Transverse colon (tissue), 4 donors: Measurements from ENCODE around the gene TNRC18. TPM values are rescaled to one million over a fixed set of nuclear protein-coding genes. Genes with fewer than 3 reads are reported as not detected.

Source experiments
- DNase-seq: peaks from one replicate; pipeline ENCODE4 v3.0.0-alpha.2; 2019
- H3K27ac ChIP-seq, 4 donors: fragments of 200-600 bp; sonication (generic); 2 replicates each; pipeline ENCODE4 v1.5.1; 2016 to 2018; ENCODE audit warnings: inconsistent platforms in 4 of 4
- H3K27me3 ChIP-seq: fragments of 200-600 bp; sonication (generic); 2 replicates; pipeline ENCODE4 v1.5.1; 2017; ENCODE audit warnings: inconsistent platforms
- H3K36me3 ChIP-seq, 4 donors: fragments of 200-600 bp; sonication (generic); 2 replicates each; pipeline ENCODE4 v1.5.1; 2017 to 2019; ENCODE audit warnings: inconsistent platforms in 4 of 4
- H3K4me1 ChIP-seq, 4 donors: fragments of 200-600 bp; sonication (generic); 2 replicates each; pipeline ENCODE4 v1.5.1; 2017 to 2020; ENCODE audit warnings: inconsistent platforms in 4 of 4
- H3K4me3 ChIP-seq, 4 donors: fragments of 200-600 bp; sonication (generic); 1 replicate in 1 of 4; 2 replicates in 3 of 4; pipeline versions ENCODE4 v1.5.1 to v1.6.1; 2017 to 2019; ENCODE audit warnings: inconsistent platforms in 4 of 4
- H3K9me3 ChIP-seq, 2 donors: fragments of 200-600 bp; sonication (generic); 2 replicates each; pipeline ENCODE4 v1.5.1; 2017 to 2019; ENCODE audit warnings: inconsistent platforms in 2 of 2
- EP300 ChIP-seq: sonication (generic); formaldehyde crosslinking; IDR thresholded peaks from one replicate; pipeline ENCODE4 v1.6.1; 2017; ENCODE audit warnings: antibody characterized with exemption, low read depth
- POLR2A ChIP-seq: fragments of 450-650 bp; IDR thresholded peaks from one replicate; pipeline ENCODE4 v1.6.1; 2016; ENCODE audit warnings: antibody characterized with exemption, mild to moderate bottlenecking, moderate library complexity
- POLR2AphosphoS5 ChIP-seq, 3 donors: sonication (generic); formaldehyde crosslinking; IDR thresholded peaks; one replicate each; pipeline ENCODE4 v1.6.1; 2016; ENCODE audit warnings: antibody characterized with exemption in 3 of 3
- WGBS, 2 donors: methylation state at CpG; one replicate each; pipeline ENCODE4 v1.1.5; 2018; ENCODE audit warnings: low coverage in 1 of 2; 5-methylcytosine and 5-hydroxymethylcytosine counted together
- in situ Hi-C, 4 donors: fragments of 200-750 bp; cut with MboI; loops; one replicate each; pipeline versions ENCODE4 v1.15.0 to v1.15.1; 2017; ENCODE audit warnings: low sequenced_read_pairs in 3 of 4, low pct_ligation_motif_present in 1 of 4, low pct_unique_long_range_greater_than_20kb in 1 of 4
- intact Hi-C: fragments of 100-400 bp; cut with DNase I; formaldehyde crosslinking; loops from one replicate; pipeline ENCODE4 v1.15.1; 2023; ENCODE audit warnings: low total_unique reads
- total RNA-seq, 4 donors: library from RNA; depleted of rRNA; stranded (reverse); fragments of >200 nt; gene quantifications; one replicate each; pipeline ENCODE4 v1.1.0, GENCODE V29; 2016
- TF ChIP-seq, protein P1 (sequence below), 5 experiments: fragments of 200-600 bp in 3 of 5; fragments of 450-650 bp in 2 of 5; sonication (generic) in 3 of 5; IDR thresholded peaks; 1 replicate in 2 of 5; 2 replicates in 3 of 5; pipeline ENCODE4 v1.5.1; 2016 to 2017; ENCODE audit warnings: antibody characterized with exemption in 5 of 5, inconsistent platforms in 3 of 5, mild to moderate bottlenecking in 2 of 5, moderate library complexity in 1 of 5

Gene TNRC18
- total RNA-seq, 4 donors from 2014 or later: 91.2 to 430 (median 175) TPM

DNA sequence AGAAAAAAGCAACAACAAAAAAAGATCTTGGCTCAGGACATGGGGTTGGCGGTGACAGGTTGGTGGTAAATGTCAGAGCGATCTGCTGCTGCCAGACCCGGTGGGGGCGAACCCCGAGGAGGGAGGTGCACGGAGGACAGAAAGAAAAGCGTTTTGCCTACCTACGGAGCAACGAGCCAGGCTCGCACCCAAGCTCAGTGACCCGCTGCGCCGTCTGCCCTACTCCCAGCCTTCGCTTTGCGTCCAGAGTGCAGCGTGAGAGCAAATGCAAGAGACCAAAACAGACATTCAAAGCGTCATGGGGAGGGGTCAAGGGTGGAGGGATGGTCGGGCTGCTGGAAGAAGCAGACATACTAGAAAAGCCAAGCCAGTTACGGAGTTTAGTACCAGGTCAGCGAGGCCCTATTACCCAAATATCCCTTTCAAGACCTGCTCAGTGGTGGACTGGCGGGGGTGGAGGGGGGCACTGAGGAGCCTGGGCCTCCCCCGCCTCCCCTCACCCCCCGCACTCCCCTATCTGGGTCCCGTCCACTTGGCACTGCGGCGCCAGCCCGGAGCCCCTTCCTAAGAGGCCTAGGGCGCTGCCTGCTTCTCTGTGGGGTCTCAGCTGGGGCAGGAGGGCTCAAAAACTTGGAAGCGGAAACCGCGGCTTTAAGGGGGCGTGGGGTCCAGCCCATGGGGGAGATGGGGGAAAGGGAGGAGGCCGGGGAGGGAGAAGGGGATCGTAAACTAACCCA is 74.0 kb downstream of the TNRC18 start:
- Histone ChIP-seq H3K36me3 (peaks cover 0 to 25% (median 11%) of the 10 kb centered on the region in 4 donors), H3K4me3 (no peak overlapping the region), H3K27ac (peak overlapping the region in 3 of 4 donors; percentile 10 to 67 (median 20)), H3K9me3 (no peaks in the 10 kb centered on the region), H3K4me1 (peaks cover 13 to 22% (median 16%) of the 10 kb centered on the region in 4 donors), H3K27me3 (no peaks in the 10 kb centered on the region)
- in situ Hi-C loops (loop anchor here in 1 of 4 donors (25.0 kb wide), 1 partner anchor 113 kb away; no protein-coding TSS in a partner anchor), intact Hi-C loops (no loop called here)
- no peak for TF ChIP-seq POLR2AphosphoS5 (IDR thresholded peaks at IDR 0.05)
- TF ChIP-seq EP300: no peak
- TF ChIP-seq, protein P1, sequence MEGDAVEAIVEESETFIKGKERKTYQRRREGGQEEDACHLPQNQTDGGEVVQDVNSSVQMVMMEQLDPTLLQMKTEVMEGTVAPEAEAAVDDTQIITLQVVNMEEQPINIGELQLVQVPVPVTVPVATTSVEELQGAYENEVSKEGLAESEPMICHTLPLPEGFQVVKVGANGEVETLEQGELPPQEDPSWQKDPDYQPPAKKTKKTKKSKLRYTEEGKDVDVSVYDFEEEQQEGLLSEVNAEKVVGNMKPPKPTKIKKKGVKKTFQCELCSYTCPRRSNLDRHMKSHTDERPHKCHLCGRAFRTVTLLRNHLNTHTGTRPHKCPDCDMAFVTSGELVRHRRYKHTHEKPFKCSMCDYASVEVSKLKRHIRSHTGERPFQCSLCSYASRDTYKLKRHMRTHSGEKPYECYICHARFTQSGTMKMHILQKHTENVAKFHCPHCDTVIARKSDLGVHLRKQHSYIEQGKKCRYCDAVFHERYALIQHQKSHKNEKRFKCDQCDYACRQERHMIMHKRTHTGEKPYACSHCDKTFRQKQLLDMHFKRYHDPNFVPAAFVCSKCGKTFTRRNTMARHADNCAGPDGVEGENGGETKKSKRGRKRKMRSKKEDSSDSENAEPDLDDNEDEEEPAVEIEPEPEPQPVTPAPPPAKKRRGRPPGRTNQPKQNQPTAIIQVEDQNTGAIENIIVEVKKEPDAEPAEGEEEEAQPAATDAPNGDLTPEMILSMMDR (IDR thresholded peaks at IDR 0.05): no peak
- TF ChIP-seq POLR2A: no peak
- no peak for DNase-seq
- 81 to 83% methylated on average over 7 to 29 of the region's 34 CpGs for WGBS, 2 donors

DNA sequence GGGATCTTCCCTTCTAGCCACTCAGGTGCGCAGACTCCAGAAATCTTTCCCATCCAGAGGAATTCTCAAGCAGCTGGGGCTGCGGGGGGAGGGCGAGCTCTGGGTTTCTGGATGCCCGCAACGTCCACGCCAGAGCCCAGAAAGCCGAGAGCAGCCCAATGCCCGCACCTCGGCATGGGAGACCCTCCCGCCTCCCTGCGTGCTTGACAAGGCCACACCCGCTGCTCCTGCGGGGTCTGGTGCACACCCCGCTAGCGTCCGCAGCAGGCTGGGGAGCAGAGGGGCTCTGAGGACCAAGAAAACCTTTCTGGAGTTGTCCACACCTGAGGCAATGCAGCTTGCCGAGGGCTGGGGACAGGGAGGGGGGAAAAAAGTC is 74.6 kb downstream of the TNRC18 start:
- 84 to 90% methylated on average over 12 to 17 of the region's 17 CpGs for WGBS, 2 donors
- no peak overlapping the region for H3K4me3 ChIP-seq
- DNase-seq: no peak
- H3K27ac ChIP-seq: peak overlapping the region in 2 of 4 donors; percentile 20 to 67
- H3K27me3 ChIP-seq: no peaks in the 10 kb centered on the region
- peaks cover 8 to 16% (median 10%) of the 10 kb centered on the region in 4 donors for H3K4me1 ChIP-seq
- no peak for TF ChIP-seq EP300
- TF ChIP-seq POLR2A: no peak
- TF ChIP-seq POLR2AphosphoS5 (IDR thresholded peaks at IDR 0.05): no peak
- TF ChIP-seq, protein P1 (IDR thresholded peaks at IDR 0.05): no peak
- no peaks in the 10 kb centered on the region for H3K9me3 ChIP-seq
- in situ Hi-C loops: no loop called here
- intact Hi-C loops: no loop called here
- peaks cover 0 to 31% (median 16%) of the 10 kb centered on the region in 4 donors for H3K36me3 ChIP-seq

DNA sequence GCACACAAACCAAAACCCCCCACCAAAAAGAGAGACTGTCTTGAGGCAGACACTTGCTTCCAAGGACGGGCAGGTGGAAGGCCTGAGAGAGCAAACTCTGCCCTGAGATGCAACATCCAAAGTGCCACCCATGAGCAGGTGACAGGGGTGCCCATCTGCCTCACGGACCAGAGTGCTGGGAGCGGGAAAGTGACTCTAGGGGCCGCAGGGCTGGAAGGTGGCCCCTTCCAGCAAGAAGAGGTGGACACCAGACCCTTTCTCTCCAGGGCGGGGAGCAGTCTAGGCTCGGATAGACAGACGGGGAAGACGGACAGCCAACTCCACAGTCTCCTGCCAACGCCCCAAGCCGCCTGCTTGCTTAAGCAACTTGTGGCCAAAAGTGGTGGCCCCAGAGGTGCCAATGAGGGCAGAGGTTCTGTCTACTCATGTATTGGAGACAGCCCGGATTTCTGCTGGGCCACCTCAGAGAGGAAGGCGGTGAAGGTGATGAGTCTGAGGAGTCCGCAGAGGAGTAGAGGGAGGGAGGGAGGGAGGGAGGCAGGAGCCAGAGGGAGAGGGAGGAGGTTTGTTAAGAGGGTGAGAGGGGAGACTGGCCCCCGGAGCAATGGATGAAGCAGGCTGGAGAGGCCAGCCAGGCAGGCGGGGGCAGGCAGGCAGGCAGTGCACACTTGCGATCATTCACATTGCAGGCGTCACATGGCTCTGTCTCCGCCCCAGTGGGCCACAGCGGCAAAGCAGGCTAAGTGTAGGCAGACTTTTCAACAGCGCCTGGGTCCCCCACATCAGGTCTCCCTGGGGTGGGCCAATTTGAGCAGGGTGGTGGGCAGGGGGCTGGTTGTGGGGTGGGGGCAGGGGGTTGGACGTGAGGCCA is 75.3 kb downstream of the TNRC18 start:
- Histone ChIP-seq H3K27ac (peak overlapping the region in 1 of 4 donors; percentile 67), H3K9me3 (no peaks in the 10 kb centered on the region), H3K4me1 (peaks cover 4 to 9% (median 4%) of the 10 kb centered on the region in 4 donors), H3K27me3 (no peaks in the 10 kb centered on the region), H3K36me3 (peaks cover 0 to 37% (median 19%) of the 10 kb centered on the region in 4 donors), H3K4me3 (no peak overlapping the region)
- WGBS, 2 donors: 40 to 90% methylated on average over 1 to 21 of the region's 21 CpGs
- DNase-seq: no peak
- intact Hi-C loops (no loop called here), in situ Hi-C loops (no loop called here)
- TF ChIP-seq, protein P1 (IDR thresholded peaks at IDR 0.05): no peak
- TF ChIP-seq EP300: no peak
- TF ChIP-seq POLR2A: no peak
- no peak for TF ChIP-seq POLR2AphosphoS5 (IDR thresholded peaks at IDR 0.05)

DNA sequence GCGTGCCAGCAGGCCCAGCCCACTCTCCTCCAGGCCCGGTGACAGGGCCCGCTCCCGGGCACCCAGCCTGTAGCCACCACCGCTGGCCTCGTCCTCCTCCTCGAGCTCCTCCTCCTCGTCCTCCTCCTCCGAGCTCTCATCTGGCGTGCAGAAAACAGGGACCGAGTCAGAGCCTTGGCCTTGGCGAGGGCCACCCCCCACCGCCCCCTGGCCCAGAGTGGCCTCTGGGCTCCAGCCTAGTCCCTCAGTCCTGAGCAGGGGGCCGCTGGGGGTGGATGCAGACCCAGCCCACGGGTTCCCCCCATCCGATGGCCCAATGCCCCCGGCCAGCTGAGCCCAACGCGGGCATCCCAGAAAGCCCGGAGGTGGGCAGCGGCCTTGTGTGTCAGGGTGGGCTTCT is 78.0 kb downstream of the TNRC18 start:
- TF ChIP-seq POLR2AphosphoS5 (IDR thresholded peaks at IDR 0.05) (no peak), POLR2A (no peak)
- H3K36me3 ChIP-seq: peaks cover 0 to 39% (median 24%) of the 10 kb centered on the region in 4 donors
- H3K9me3 ChIP-seq: no peaks in the 10 kb centered on the region
- 92% methylated on average over 21 of the region's 21 CpGs; no CpG with 5 or more reads in 1 of the 2 donors for WGBS, 2 donors
- H3K4me3 ChIP-seq: no peak overlapping the region
- intact Hi-C loops: no loop called here
- in situ Hi-C loops: no loop called here
- no peak overlapping the region for H3K27ac ChIP-seq
- no peaks in the 10 kb centered on the region for H3K27me3 ChIP-seq
- no peak for DNase-seq
- H3K4me1 ChIP-seq: peaks cover 0 to 5% (median 2%) of the 10 kb centered on the region in 4 donors
